Sciatic nerve (tissue), 2 donors: ENCODE results near the gene TMEM191C. TPM values are rescaled to one million over a fixed set of nuclear protein-coding genes. Genes with fewer than 3 reads are reported as not detected.
A peak's percentile ranks its signal among the peaks of the same experiment; 100 is the strongest.
"Not testable (repeated sequence)": the region's sequence is repeated elsewhere in the genome, so short reads cannot be mapped to it uniquely, and the experiment has no call there.

Experiments
- ATAC-seq: fragments of 200-7000 bp; cut with Tn5 transposase; one replicate; pipeline ENCODE4 v1.9.1; 2020; ENCODE audit warnings: mild to moderate bottlenecking, moderate library complexity
- DNase-seq: peaks from one replicate; pipeline ENCODE4 v3.0.0-alpha.2; 2020; ENCODE audit warnings: low spot score
- intact Hi-C: fragments of 100-400 bp; cut with DNase I; formaldehyde crosslinking; loops from one replicate; pipeline ENCODE4 v1.14.2; 2022
- total RNA-seq: library from RNA; stranded (reverse); fragmentation: NEBNext Ultra II Directional; extraction: Animal tissue kit (Norgen Biotek cat#: 25700); gene quantifications from one replicate; pipeline ENCODE4 v1.2.1, GENCODE V29; 2021
- donor health status: DM: no; HTN: no; CAD: no.
- donor health status: DM: no; HTN: no; CAD: no.

The TMEM191C gene
- total RNA-seq, 1 donor from 2014 or later: 1.4 TPM

DNA sequence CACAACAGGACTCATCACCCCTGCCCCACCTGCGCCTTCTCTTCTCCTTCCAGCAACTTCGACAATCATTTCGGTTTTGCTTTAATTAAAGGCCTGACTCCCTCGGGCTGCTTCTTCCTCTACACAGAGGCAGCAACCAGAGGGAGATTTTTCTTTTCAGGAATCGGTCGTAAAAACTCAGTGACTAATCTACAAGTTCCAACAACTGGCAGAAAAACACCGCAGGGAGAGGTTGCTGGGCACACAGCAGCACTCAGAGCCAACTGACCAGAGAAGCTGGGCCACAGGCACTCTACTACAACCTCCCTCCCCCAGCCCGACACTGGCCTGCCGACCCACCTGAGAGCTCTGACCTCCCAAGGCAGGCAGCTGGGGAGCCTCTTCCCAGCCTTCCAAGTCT, 48.0 kb downstream of the TMEM191C start:
- DNase-seq, intact Hi-C loops, ATAC-seq: not testable (repeated sequence)

- ATAC-seq, DNase-seq, intact Hi-C loops: not testable (repeated sequence)
These were observed 49.3 kb downstream of the TMEM191C start for GRCh38 chr22:21516522-21516921.

DNA sequence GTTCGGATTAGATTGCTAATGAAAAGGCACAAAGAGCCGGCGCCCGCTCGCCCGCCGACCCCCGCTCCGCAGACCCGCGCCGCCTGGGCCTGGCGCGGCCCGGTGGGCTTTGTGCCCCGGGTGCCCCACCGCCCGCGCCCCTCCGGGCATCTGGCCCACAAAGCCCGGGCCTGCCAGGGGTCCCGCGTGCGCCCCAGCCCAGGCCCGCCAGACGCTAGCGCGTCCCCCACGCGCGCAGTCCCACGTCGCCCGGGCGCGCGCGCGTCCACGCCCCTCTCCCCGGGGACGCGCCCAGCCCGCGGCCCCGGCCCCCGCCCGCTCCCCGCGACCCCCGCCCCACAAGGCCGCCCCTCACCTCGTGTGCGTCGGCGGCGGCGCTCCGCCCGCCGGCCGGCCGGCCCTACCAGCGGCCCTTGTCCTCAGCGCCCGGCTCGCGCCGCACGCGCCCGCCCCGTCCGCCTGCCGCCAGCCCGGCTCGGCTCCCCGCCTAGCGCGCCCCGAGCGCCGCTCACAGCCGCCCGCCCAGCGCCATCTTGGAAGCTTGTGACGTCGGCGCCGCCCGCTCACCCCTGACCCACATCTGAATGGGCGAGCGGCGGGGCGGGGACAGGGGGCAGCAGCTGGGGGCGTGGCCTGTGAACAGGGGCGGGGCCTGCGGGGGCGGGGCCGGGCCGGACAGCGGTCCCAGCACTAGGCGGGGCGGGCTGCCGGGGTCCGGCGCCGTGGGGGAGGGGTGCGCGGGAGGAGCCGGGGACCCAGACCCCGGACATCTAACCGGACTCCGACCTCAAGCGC, 50.0 kb downstream of the TMEM191C start:
- DNase-seq, intact Hi-C loops: not testable (repeated sequence)
- peak; percentile 88 for ATAC-seq

Other genes with a start within 250 kb of the TMEM191C start
- gene RIMBP3B, start 83.6 kb upstream of the TMEM191C start, total RNA-seq: not detected
- gene HIC2, start 50.0 kb upstream of the TMEM191C start, total RNA-seq: 4.8 TPM
- 0.36 TPM for gene RIMBP3C, start 84.1 kb downstream of the TMEM191C start, total RNA-seq
- gene UBE2L3, start 100.3 kb downstream of the TMEM191C start, total RNA-seq: 40.8 TPM
- 7.0 TPM for gene YDJC, start 162.6 kb downstream of the TMEM191C start, total RNA-seq
- 0.89 TPM for gene CCDC116, start 165.4 kb downstream of the TMEM191C start, total RNA-seq
- 21.8 TPM for gene SDF2L1, start 174.9 kb downstream of the TMEM191C start, total RNA-seq
- gene PPIL2, start 198.6 kb downstream of the TMEM191C start, total RNA-seq: 31.9 TPM